Lung (tissue), 12 donors: ENCODE measurements around the gene NFATC1. TPM values are rescaled to one million over a fixed set of nuclear protein-coding genes. Genes with fewer than 3 reads are reported as not detected.

Experiments
- ATAC-seq: fragments of 200-7000 bp; cut with Tn5 transposase; one replicate; pipeline ENCODE4 v1.9.1; 2020; ENCODE audit warnings: moderate number of reproducible peaks; ENCODE audit not compliant: insufficient read depth, low FRiP score
- DNase-seq, 3 donors: peaks; one replicate each; pipeline ENCODE4 v3.0.0-alpha.2; 2013 to 2017
- H3K27ac ChIP-seq, 2 donors: one replicate each; pipeline ENCODE4 v1.5.1; 2013; ENCODE audit warnings: mild to moderate bottlenecking in 2 of 2, moderate library complexity in 2 of 2, control low read depth in 1 of 2, inconsistent platforms in 1 of 2, low read depth in 1 of 2, low read length in 1 of 2
- H3K27me3 ChIP-seq, 3 donors: one replicate each; pipeline ENCODE4 v1.5.1; 2013; ENCODE audit warnings: low read length in 2 of 3; ENCODE audit not compliant: control insufficient read depth in 3 of 3, insufficient read depth in 3 of 3
- H3K36me3 ChIP-seq, 4 donors: one replicate each; pipeline ENCODE4 v1.5.1; 2013; ENCODE audit warnings: low read length in 4 of 4, mild to moderate bottlenecking in 1 of 4, moderate library complexity in 1 of 4; ENCODE audit not compliant: control insufficient read depth in 4 of 4, insufficient read depth in 4 of 4
- H3K4me1 ChIP-seq, 5 donors: one replicate each; pipeline ENCODE4 v1.5.1; 2013; ENCODE audit warnings: low read length in 5 of 5, mild to moderate bottlenecking in 2 of 5, moderate library complexity in 1 of 5; ENCODE audit not compliant: control insufficient read depth in 5 of 5, insufficient read depth in 5 of 5
- H3K4me3 ChIP-seq: one replicate; pipeline ENCODE4 v1.5.1; 2013; ENCODE audit warnings: mild to moderate bottlenecking, control low read depth, moderate library complexity
- H3K9ac ChIP-seq, 2 donors: one replicate each; pipeline ENCODE4 v1.5.1; 2013; ENCODE audit warnings: low read length in 2 of 2, control low read depth in 1 of 2; ENCODE audit not compliant: insufficient read depth in 1 of 2
- H3K9me3 ChIP-seq, 4 donors: one replicate each; pipeline ENCODE4 v1.5.1; 2013; ENCODE audit warnings: low read length in 3 of 4, mild to moderate bottlenecking in 1 of 4, moderate library complexity in 1 of 4; ENCODE audit not compliant: control insufficient read depth in 4 of 4, insufficient read depth in 3 of 4
- CTCF ChIP-seq: IDR thresholded peaks from 2 replicates; pipeline ENCODE4 v1.5.1; 2012; ENCODE audit warnings: mild to moderate bottlenecking; ENCODE audit errors: control extremely low read depth, extremely low read depth
- WGBS, 2 donors: extraction: QIAGEN DNeasy Blood & Tissue Kit; methylation state at CpG; one replicate each; pipeline ENCODE4 v1.1.7; 2013; 5-methylcytosine and 5-hydroxymethylcytosine counted together
- polyA plus RNA-seq, 2 donors: library from polyadenylated mRNA; stranded (reverse); fragments of 200-250 nt; gene quantifications; one replicate each; pipeline ENCODE4 v1.2.1, GENCODE V29; 2013
- total RNA-seq, 2 donors: library from RNA; depleted of rRNA in 1 of 2; stranded (reverse); fragments of >200 nt in 1 of 2; gene quantifications; one replicate each; pipeline ENCODE4 v1.2.1, GENCODE V29; 2014 to 2021
- donor health status: control.
- donor health status: control.
- donor health status: Bipolar disorder and iron deficiency.
- donor health status: healthy.
- donor health status: DM: yes; HTN: yes; CAD: no.

The NFATC1 gene
- total and polyA plus RNA-seq, 4 donors: 8.6 to 25.5 (median 12.9) TPM

- Histone ChIP-seq H3K36me3 (peaks cover 6 to 25% (median 13%) of the 10 kb centered on the region in 4 donors), H3K9me3 (no peaks in the 10 kb centered on the region), H3K9ac (no peak overlapping the region), H3K4me3 (no peak overlapping the region), H3K4me1 (no peaks in the 10 kb centered on the region), H3K27ac (no peak overlapping the region), H3K27me3 (no peaks in the 10 kb centered on the region)
- DNase-seq (peak in 2 of 3 donors; percentile 14 to 51), ATAC-seq (no peak)
- TF ChIP-seq CTCF: no peak
- WGBS, 2 donors: 89 to 93% methylated on average over 26 of the region's 26 CpGs
These were observed 40.0 kb upstream of the NFATC1 start for GRCh38 chr18:79355433-79356335.

GRCh38 chr18:79356435-79356834, 39.3 kb upstream of the NFATC1 start:
- WGBS, 2 donors: 93 to 94% methylated on average over 5 of the region's 5 CpGs

GRCh38 chr18:79360933-79361332, 34.8 kb upstream of the NFATC1 start:
- no peak for DNase-seq
- peaks cover 12 to 44% (median 29%) of the 10 kb centered on the region in 4 donors for H3K36me3 ChIP-seq

More at GRCh38 chr18:79356435-79356834, 39.3 kb upstream of the NFATC1 start:
- no peak for ATAC-seq
- no peak for DNase-seq
- no peak overlapping the region for H3K9ac ChIP-seq
- peaks cover 8 to 29% (median 21%) of the 10 kb centered on the region in 4 donors for H3K36me3 ChIP-seq
- no peak overlapping the region for H3K27ac ChIP-seq
- H3K4me3 ChIP-seq: no peak overlapping the region
- no peak for TF ChIP-seq CTCF
- H3K4me1 ChIP-seq: no peaks in the 10 kb centered on the region
- H3K27me3 ChIP-seq: no peaks in the 10 kb centered on the region
- no peaks in the 10 kb centered on the region for H3K9me3 ChIP-seq

More at GRCh38 chr18:79360933-79361332, 34.8 kb upstream of the NFATC1 start:
- Histone ChIP-seq H3K9me3 (no peaks in the 10 kb centered on the region), H3K4me1 (peaks cover 0 to 4% (median 0%) of the 10 kb centered on the region in 5 donors), H3K4me3 (no peak overlapping the region), H3K27ac (no peak overlapping the region), H3K27me3 (no peaks in the 10 kb centered on the region), H3K9ac (no peak overlapping the region)
- 97 to 98% methylated on average over 12 of the region's 12 CpGs for WGBS, 2 donors
- no peak for ATAC-seq
- TF ChIP-seq CTCF: no peak
